Measurements from ENCODE around the gene SECTM1.

The SECTM1 gene

GRCh38 chr17:82358465-82359350 is 25.1 kb upstream of the SECTM1 start, which contains the start of gene TEX19:
Gene TEX19, plus strand, starts transcription at chr17:82359247. Its CDS starts 2,904 bp downstream, at chr17:82362151.
- no peaks in the 10 kb centered on the region for H3K36me3 ChIP-seq (replicated peaks)
- H3K4me1 ChIP-seq: peaks cover 7% of the 10 kb centered on the region
- no peaks in the 10 kb centered on the region for H3K27me3 ChIP-seq (ENCODE audit: low read depth)
- no peak within 1 kb of the TSS for H3K4me3 ChIP-seq
- no peaks in the 10 kb centered on the region for H3K9me3 ChIP-seq
- peak in 1 of 2 experiments; percentile 43 for DNase-seq (ENCODE audit: low spot score in 2 of 2)
- in situ Hi-C loops (cut with MboI; ENCODE audit: low sequenced_read_pairs): no loop called here

GRCh38 chr17:82357394-82357793 is 23.8 kb upstream of the SECTM1 start:
- no peaks in the 10 kb centered on the region for H3K27me3 ChIP-seq (ENCODE audit: low read depth)
- no peak for DNase-seq (ENCODE audit: low spot score in 2 of 2)
- no peak overlapping the region for H3K4me3 ChIP-seq
- no peaks in the 10 kb centered on the region for H3K9me3 ChIP-seq
- peaks cover 7% of the 10 kb centered on the region for H3K4me1 ChIP-seq
- no peaks in the 10 kb centered on the region for H3K36me3 ChIP-seq (replicated peaks)
- in situ Hi-C loops (cut with MboI; ENCODE audit: low sequenced_read_pairs): no loop called here

GRCh38 chr17:82356845-82357355 is 23.3 kb upstream of the SECTM1 start:
- Histone ChIP-seq H3K27me3 (ENCODE audit: low read depth) (no peaks in the 10 kb centered on the region), H3K4me3 (no peak overlapping the region), H3K9me3 (no peaks in the 10 kb centered on the region), H3K4me1 (peaks cover 7% of the 10 kb centered on the region), H3K36me3 (replicated peaks) (no peaks in the 10 kb centered on the region)
- DNase-seq (ENCODE audit: low spot score in 2 of 2): no peak
- in situ Hi-C loops (cut with MboI; ENCODE audit: low sequenced_read_pairs): no loop called here

GRCh38 chr17:82355770-82356427 is 22.3 kb upstream of the SECTM1 start:
- H3K27me3 ChIP-seq (ENCODE audit: low read depth): no peaks in the 10 kb centered on the region
- H3K4me1 ChIP-seq: peaks cover 7% of the 10 kb centered on the region
- no peaks in the 10 kb centered on the region for H3K9me3 ChIP-seq
- no peak for DNase-seq (ENCODE audit: low spot score in 2 of 2)
- H3K36me3 ChIP-seq (replicated peaks): no peaks in the 10 kb centered on the region
- in situ Hi-C loops (cut with MboI; ENCODE audit: low sequenced_read_pairs): no loop called here
- no peak overlapping the region for H3K4me3 ChIP-seq

GRCh38 chr17:82354804-82355308 is 21.3 kb upstream of the SECTM1 start:
- in situ Hi-C loops (cut with MboI; ENCODE audit: low sequenced_read_pairs): loop anchor here (5.0 kb wide), 1 partner anchor 57 kb away; no protein-coding TSS in a partner anchor

GRCh38 chr17:82353484-82353883 is 19.9 kb upstream of the SECTM1 start:
- Histone ChIP-seq H3K4me1 (peaks cover under 1% of the 10 kb centered on the region), H3K36me3 (replicated peaks) (no peaks in the 10 kb centered on the region), H3K27me3 (ENCODE audit: low read depth) (no peaks in the 10 kb centered on the region), H3K9me3 (no peaks in the 10 kb centered on the region), H3K4me3 (no peak overlapping the region)
- DNase-seq (ENCODE audit: low spot score in 2 of 2): no peak
- in situ Hi-C loops (cut with MboI; ENCODE audit: low sequenced_read_pairs): loop anchor here (5.0 kb wide), 1 partner anchor 59 kb away; no protein-coding TSS in a partner anchor

More at GRCh38 chr17:82354804-82355308, 21.3 kb upstream of the SECTM1 start:
- no peaks in the 10 kb centered on the region for H3K36me3 ChIP-seq (replicated peaks)
- H3K4me3 ChIP-seq: no peak overlapping the region
- no peaks in the 10 kb centered on the region for H3K9me3 ChIP-seq
- peaks cover 7% of the 10 kb centered on the region for H3K4me1 ChIP-seq
- no peaks in the 10 kb centered on the region for H3K27me3 ChIP-seq (ENCODE audit: low read depth)
- DNase-seq (ENCODE audit: low spot score in 2 of 2): no peak

GRCh38 chr17:82351713-82352488 is 18.3 kb upstream of the SECTM1 start:
- no peaks in the 10 kb centered on the region for H3K27me3 ChIP-seq (ENCODE audit: low read depth)
- H3K9me3 ChIP-seq: no peaks in the 10 kb centered on the region
- in situ Hi-C loops (cut with MboI; ENCODE audit: low sequenced_read_pairs): loop anchor here (5.0 kb wide), 1 partner anchor 60 kb away; no protein-coding TSS in a partner anchor
- no peaks in the 10 kb centered on the region for H3K36me3 ChIP-seq (replicated peaks)
- DNase-seq (ENCODE audit: low spot score in 2 of 2): peak; percentile 75 to 91
- no peak overlapping the region for H3K4me3 ChIP-seq
- no peaks in the 10 kb centered on the region for H3K4me1 ChIP-seq

- in situ Hi-C loops (cut with MboI; ENCODE audit: low sequenced_read_pairs): loop anchor here (5.0 kb wide), 1 partner anchor 61 kb away; no protein-coding TSS in a partner anchor
- Histone ChIP-seq H3K36me3 (replicated peaks) (no peaks in the 10 kb centered on the region), H3K4me3 (no peak overlapping the region), H3K27me3 (ENCODE audit: low read depth) (no peaks in the 10 kb centered on the region), H3K4me1 (no peaks in the 10 kb centered on the region), H3K9me3 (no peaks in the 10 kb centered on the region)
- DNase-seq (ENCODE audit: low spot score in 2 of 2): no peak
These were observed 17.7 kb upstream of the SECTM1 start for GRCh38 chr17:82351254-82351712.

GRCh38 chr17:82350182-82351030 is 16.8 kb upstream of the SECTM1 start:
- Histone ChIP-seq H3K27me3 (ENCODE audit: low read depth) (no peaks in the 10 kb centered on the region), H3K9me3 (no peaks in the 10 kb centered on the region), H3K4me1 (no peaks in the 10 kb centered on the region), H3K36me3 (replicated peaks) (no peaks in the 10 kb centered on the region), H3K4me3 (no peak overlapping the region)
- DNase-seq (ENCODE audit: low spot score in 2 of 2): peak in 1 of 2 experiments; percentile 60
- in situ Hi-C loops (cut with MboI; ENCODE audit: low sequenced_read_pairs): loop anchor here (5.0 kb wide), 1 partner anchor 62 kb away; no protein-coding TSS in a partner anchor

- in situ Hi-C loops (cut with MboI; ENCODE audit: low sequenced_read_pairs): no loop called here
These were observed 15.7 kb upstream of the SECTM1 start for GRCh38 chr17:82349287-82349701.

GRCh38 chr17:82348866-82349265 is 15.3 kb upstream of the SECTM1 start:
- no peak for DNase-seq (ENCODE audit: low spot score in 2 of 2)
- in situ Hi-C loops (cut with MboI; ENCODE audit: low sequenced_read_pairs): no loop called here
- Histone ChIP-seq H3K27me3 (ENCODE audit: low read depth) (no peaks in the 10 kb centered on the region), H3K9me3 (no peaks in the 10 kb centered on the region), H3K4me3 (no peak overlapping the region), H3K36me3 (replicated peaks) (no peaks in the 10 kb centered on the region), H3K4me1 (peaks cover 5% of the 10 kb centered on the region; the same call in 1 of the 2 replicates)

More at GRCh38 chr17:82349287-82349701, 15.7 kb upstream of the SECTM1 start:
- H3K9me3 ChIP-seq: no peaks in the 10 kb centered on the region
- no peak for DNase-seq (ENCODE audit: low spot score in 2 of 2)
- peaks cover 5% of the 10 kb centered on the region; the same call in 1 of the 2 replicates for H3K4me1 ChIP-seq
- H3K27me3 ChIP-seq (ENCODE audit: low read depth): no peaks in the 10 kb centered on the region
- no peaks in the 10 kb centered on the region for H3K36me3 ChIP-seq (replicated peaks)
- no peak overlapping the region for H3K4me3 ChIP-seq

- no peak for DNase-seq (ENCODE audit: low spot score in 2 of 2)
- H3K27me3 ChIP-seq (ENCODE audit: low read depth): no peaks in the 10 kb centered on the region
- no peaks in the 10 kb centered on the region for H3K36me3 ChIP-seq (replicated peaks)
- no peaks in the 10 kb centered on the region for H3K9me3 ChIP-seq
- in situ Hi-C loops (cut with MboI; ENCODE audit: low sequenced_read_pairs): no loop called here
- peaks cover 5% of the 10 kb centered on the region; the same call in 1 of the 2 replicates for H3K4me1 ChIP-seq
- no peak overlapping the region for H3K4me3 ChIP-seq
These were observed 14.9 kb upstream of the SECTM1 start for GRCh38 chr17:82348434-82348833.

Measured in HAP-1 (cell line).